ENCODE data around the gene PI4KA. TPM values are rescaled to one million over a fixed set of nuclear protein-coding genes. Genes with fewer than 3 reads are reported as not detected.

Gene PI4KA
- total RNA-seq, 2 experiments from 2014 or later: 46.9 to 95.7 TPM

DNA sequence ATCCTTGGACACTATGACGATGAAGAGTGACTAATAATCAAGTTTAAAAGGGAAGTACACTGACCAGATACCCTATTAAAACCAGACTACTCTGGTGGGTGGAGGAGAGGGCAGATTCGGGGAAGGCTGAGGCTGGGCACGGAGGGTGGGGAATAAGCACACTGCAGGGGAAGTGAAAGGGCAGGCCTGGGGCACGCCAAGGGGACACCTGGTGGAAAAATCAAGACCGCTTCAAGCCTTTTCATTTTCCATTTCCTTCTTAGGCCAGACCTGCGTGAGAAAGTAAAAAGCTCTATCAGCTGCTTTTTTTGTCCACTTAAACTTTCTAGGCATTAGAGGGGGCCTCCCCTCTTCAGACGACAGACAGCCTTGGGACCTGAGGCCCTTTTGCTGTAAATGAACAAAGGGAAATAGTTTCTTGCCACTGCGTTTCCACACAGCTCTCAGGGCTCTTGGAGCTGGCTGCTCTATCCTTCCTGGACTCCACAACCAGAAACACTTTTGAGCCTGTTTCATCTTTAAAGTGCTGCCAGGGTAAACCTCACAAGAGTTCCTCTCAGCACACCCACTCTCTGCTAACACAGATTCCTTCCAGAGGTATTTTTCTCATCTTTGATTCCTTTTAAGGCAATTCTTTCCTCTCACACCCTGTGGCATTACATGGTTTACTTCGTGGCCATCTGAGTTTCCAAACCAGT is 109.7 kb downstream of the PI4KA start:
- no peaks in the 10 kb centered on the region for H3K9me3 ChIP-seq (ENCODE audit: low read length)
- H3K4me3 ChIP-seq (ENCODE audit: low read depth, low read length, poor library complexity, severe bottlenecking): no peak overlapping the region
- H3K4me2 ChIP-seq (ENCODE audit: low read length): peak overlapping the region; percentile 4; the same call in 1 of the 2 replicates
- intact Hi-C loops (cut with micrococcal nuclease; ENCODE audit: unreplicated experiment): no loop called here
- peaks cover 10% of the 10 kb centered on the region for H3K4me1 ChIP-seq (ENCODE audit: insufficient read depth, low read length, poor library complexity, severe bottlenecking)
- DNase-seq (ENCODE audit: low spot score): peak; percentile 30
- H3K9me2 ChIP-seq (ENCODE audit: insufficient read depth, low read length): no peaks in the 10 kb centered on the region
- CTCF ChIA-PET (ENCODE audit: unreplicated experiment): no interaction called here
- BruUV-seq (replicated peaks): no TSS peak
- H3K27ac ChIP-seq (ENCODE audit: low read depth, low read length, poor library complexity, severe bottlenecking): no peak overlapping the region
- peaks cover 49% of the 10 kb centered on the region; the same call in 1 of the 2 replicates for H3K36me3 ChIP-seq (ENCODE audit: insufficient read depth, low read length)
- POLR2A ChIA-PET: no interaction called here
- H4K20me1 ChIP-seq (ENCODE audit: insufficient read depth, low read length): no peaks in the 10 kb centered on the region
- H3K79me2 ChIP-seq (ENCODE audit: insufficient read depth, low read depth, low read length): no peaks in the 10 kb centered on the region
- TF ChIP-seq CTCF (conservative IDR thresholded peaks at IDR 0.05; ENCODE audit: low read length): no peak
- TF ChIP-seq EZH2phosphoT487 (IDR thresholded peaks at IDR 0.05; ENCODE audit: borderline replicate concordance, low read depth, low read length): no peak
- no peak overlapping the region for H2AFZ ChIP-seq (ENCODE audit: low read length)

- Histone ChIP-seq H3K36me3 (ENCODE audit: insufficient read depth, low read length) (peaks cover 50% of the 10 kb centered on the region; the same call in 1 of the 2 replicates), H3K27ac (ENCODE audit: low read depth, low read length, poor library complexity, severe bottlenecking) (no peak overlapping the region), H4K20me1 (ENCODE audit: insufficient read depth, low read length) (no peaks in the 10 kb centered on the region), H2AFZ (ENCODE audit: low read length) (no peak overlapping the region), H3K9me3 (ENCODE audit: low read length) (no peaks in the 10 kb centered on the region), H3K4me3 (ENCODE audit: low read depth, low read length, poor library complexity, severe bottlenecking) (no peak overlapping the region), H3K4me2 (ENCODE audit: low read length) (no peak overlapping the region), H3K79me2 (ENCODE audit: insufficient read depth, low read depth, low read length) (no peaks in the 10 kb centered on the region), H3K9me2 (ENCODE audit: insufficient read depth, low read length) (no peaks in the 10 kb centered on the region), H3K4me1 (ENCODE audit: insufficient read depth, low read length, poor library complexity, severe bottlenecking) (peaks cover 10% of the 10 kb centered on the region)
- TF ChIP-seq CTCF (conservative IDR thresholded peaks at IDR 0.05; ENCODE audit: low read length) (no peak), EZH2phosphoT487 (IDR thresholded peaks at IDR 0.05; ENCODE audit: borderline replicate concordance, low read depth, low read length) (no peak)
- CTCF ChIA-PET (ENCODE audit: unreplicated experiment): interaction anchor here (0.6 kb wide), 1 partner anchor 251 kb away, joined by 3 read pairs; no protein-coding TSS in a partner anchor
- no peak for DNase-seq (ENCODE audit: low spot score)
- POLR2A ChIA-PET: no interaction called here
- intact Hi-C loops (cut with micrococcal nuclease; ENCODE audit: unreplicated experiment): no loop called here
- no TSS peak for BruUV-seq (replicated peaks)
These were observed 110.5 kb downstream of the PI4KA start for GRCh38 chr22:20748082-20748481.

DNA sequence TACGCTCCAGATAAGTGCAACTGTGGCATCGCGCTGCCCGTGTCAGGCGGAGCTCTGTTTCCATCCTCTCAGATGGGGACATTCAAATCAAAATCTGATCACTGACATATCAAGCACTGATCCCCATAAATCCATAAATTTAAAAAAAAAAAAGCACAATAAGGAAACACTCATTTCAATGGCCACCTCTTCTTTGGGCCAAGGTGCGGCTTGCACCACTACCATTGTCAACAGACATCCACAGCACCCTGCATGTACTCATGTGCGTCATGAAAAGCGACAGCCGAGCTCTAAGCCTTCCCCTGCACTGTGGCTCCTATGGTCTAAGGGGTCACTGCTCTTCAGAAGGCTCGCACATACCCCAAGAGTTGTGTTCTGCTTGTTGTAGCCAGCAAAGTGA is 111.4 kb downstream of the PI4KA start:
- POLR2A ChIA-PET: no interaction called here

More for the DNA sequence above, 111.4 kb downstream of the PI4KA start:
- no peak overlapping the region for H3K27ac ChIP-seq (ENCODE audit: low read depth, low read length, poor library complexity, severe bottlenecking)
- DNase-seq (ENCODE audit: low spot score): no peak
- intact Hi-C loops (cut with micrococcal nuclease; ENCODE audit: unreplicated experiment): no loop called here
- CTCF ChIA-PET (ENCODE audit: unreplicated experiment): no interaction called here
- H3K9me2 ChIP-seq (ENCODE audit: insufficient read depth, low read length): no peaks in the 10 kb centered on the region
- H3K9me3 ChIP-seq (ENCODE audit: low read length): no peaks in the 10 kb centered on the region
- no peaks in the 10 kb centered on the region for H4K20me1 ChIP-seq (ENCODE audit: insufficient read depth, low read length)
- H3K79me2 ChIP-seq (ENCODE audit: insufficient read depth, low read depth, low read length): no peaks in the 10 kb centered on the region
- no peak overlapping the region for H3K4me3 ChIP-seq (ENCODE audit: low read depth, low read length, poor library complexity, severe bottlenecking)
- peaks cover 50% of the 10 kb centered on the region; the same call in 1 of the 2 replicates for H3K36me3 ChIP-seq (ENCODE audit: insufficient read depth, low read length)
- H2AFZ ChIP-seq (ENCODE audit: low read length): no peak overlapping the region
- no peak for TF ChIP-seq EZH2phosphoT487 (IDR thresholded peaks at IDR 0.05; ENCODE audit: borderline replicate concordance, low read depth, low read length)
- H3K4me2 ChIP-seq (ENCODE audit: low read length): no peak overlapping the region
- peaks cover 10% of the 10 kb centered on the region for H3K4me1 ChIP-seq (ENCODE audit: insufficient read depth, low read length, poor library complexity, severe bottlenecking)
- BruUV-seq (replicated peaks): no TSS peak

Measured in OCI-LY7 (cell line).